ENCODE measurements around the gene CPT1C. TPM values are rescaled to one million over a fixed set of nuclear protein-coding genes. Genes with fewer than 3 reads are reported as not detected.

CPT1C gene
- total and polyA plus RNA-seq, 4 donors: 0.37 to 0.75 (median 0.59) TPM

GRCh38 chr19:49746206-49746958 is 55.5 kb downstream of the CPT1C start:
- no peak overlapping the region for H3K27ac ChIP-seq (ENCODE audit: low read depth in 1 of 2, low read length in 2 of 2)
- no peak for TF ChIP-seq ZBTB33 (IDR thresholded peaks at IDR 0.05)
- TF ChIP-seq, protein P1, sequence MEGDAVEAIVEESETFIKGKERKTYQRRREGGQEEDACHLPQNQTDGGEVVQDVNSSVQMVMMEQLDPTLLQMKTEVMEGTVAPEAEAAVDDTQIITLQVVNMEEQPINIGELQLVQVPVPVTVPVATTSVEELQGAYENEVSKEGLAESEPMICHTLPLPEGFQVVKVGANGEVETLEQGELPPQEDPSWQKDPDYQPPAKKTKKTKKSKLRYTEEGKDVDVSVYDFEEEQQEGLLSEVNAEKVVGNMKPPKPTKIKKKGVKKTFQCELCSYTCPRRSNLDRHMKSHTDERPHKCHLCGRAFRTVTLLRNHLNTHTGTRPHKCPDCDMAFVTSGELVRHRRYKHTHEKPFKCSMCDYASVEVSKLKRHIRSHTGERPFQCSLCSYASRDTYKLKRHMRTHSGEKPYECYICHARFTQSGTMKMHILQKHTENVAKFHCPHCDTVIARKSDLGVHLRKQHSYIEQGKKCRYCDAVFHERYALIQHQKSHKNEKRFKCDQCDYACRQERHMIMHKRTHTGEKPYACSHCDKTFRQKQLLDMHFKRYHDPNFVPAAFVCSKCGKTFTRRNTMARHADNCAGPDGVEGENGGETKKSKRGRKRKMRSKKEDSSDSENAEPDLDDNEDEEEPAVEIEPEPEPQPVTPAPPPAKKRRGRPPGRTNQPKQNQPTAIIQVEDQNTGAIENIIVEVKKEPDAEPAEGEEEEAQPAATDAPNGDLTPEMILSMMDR (IDR thresholded peaks at IDR 0.05; ENCODE audit: low read depth, low read length, missing input control): no peak
- TF ChIP-seq RXRA (IDR thresholded peaks at IDR 0.05): no peak
- no peak for TF ChIP-seq JUND (IDR thresholded peaks at IDR 0.05)
- TF ChIP-seq GABPA (IDR thresholded peaks at IDR 0.05 in 1 of 2, conservative IDR thresholded peaks at IDR 0.05 in 1 of 2): no peak
- no peak for TF ChIP-seq HNF4G (IDR thresholded peaks at IDR 0.05)
- TF ChIP-seq HNF4A (conservative IDR thresholded peaks at IDR 0.05): no peak
- TF ChIP-seq YY1 (IDR thresholded peaks at IDR 0.05): no peak
- no peak for TF ChIP-seq EGR1 (IDR thresholded peaks at IDR 0.05; ENCODE audit: low read depth in 2 of 2)
- no peak for TF ChIP-seq FOXA2 (IDR thresholded peaks at IDR 0.05)
- no peak for TF ChIP-seq RAD21 (IDR thresholded peaks at IDR 0.05)
- no peak for TF ChIP-seq REST (IDR thresholded peaks at IDR 0.05)
- no peak overlapping the region for H3K9ac ChIP-seq (ENCODE audit: low read depth in 1 of 2, low read length in 2 of 2)
- 54% methylated on average over 52 of the region's 52 CpGs for WGBS
- H3K27me3 ChIP-seq (ENCODE audit: control insufficient read depth in 4 of 4, insufficient read depth in 4 of 4, low read length in 3 of 4): no peaks in the 10 kb centered on the region
- no peaks in the 10 kb centered on the region for H3K9me3 ChIP-seq (ENCODE audit: control insufficient read depth in 4 of 4, low read length in 3 of 4)
- H3K36me3 ChIP-seq (ENCODE audit: control insufficient read depth in 4 of 4, insufficient read depth in 3 of 4, low read depth in 1 of 4, low read length in 3 of 4): no peaks in the 10 kb centered on the region
- H3K4me3 ChIP-seq (ENCODE audit: low read depth in 1 of 3, low read length in 3 of 3): no peak overlapping the region
- H3K4me1 ChIP-seq (ENCODE audit: control insufficient read depth in 4 of 4, insufficient read depth in 4 of 4, low read length in 3 of 4): peaks cover 0 to 1% (median 0%) of the 10 kb centered on the region in 4 donors
- peak; percentile 74 for DNase-seq (ENCODE audit: low spot score)

GRCh38 chr19:49749055-49749716 is 58.3 kb downstream of the CPT1C start:
- Histone ChIP-seq H3K4me1 (ENCODE audit: control insufficient read depth in 4 of 4, insufficient read depth in 4 of 4, low read length in 3 of 4) (peaks cover 0 to 1% (median 0%) of the 10 kb centered on the region in 4 donors), H3K27ac (ENCODE audit: low read depth in 1 of 2, low read length in 2 of 2) (no peak overlapping the region), H3K4me3 (ENCODE audit: low read depth in 1 of 3, low read length in 3 of 3) (no peak overlapping the region), H3K27me3 (ENCODE audit: control insufficient read depth in 4 of 4, insufficient read depth in 4 of 4, low read length in 3 of 4) (no peaks in the 10 kb centered on the region), H3K36me3 (ENCODE audit: control insufficient read depth in 4 of 4, insufficient read depth in 3 of 4, low read depth in 1 of 4, low read length in 3 of 4) (no peaks in the 10 kb centered on the region), H3K9me3 (ENCODE audit: control insufficient read depth in 4 of 4, low read length in 3 of 4) (no peaks in the 10 kb centered on the region), H3K9ac (ENCODE audit: low read depth in 1 of 2, low read length in 2 of 2) (no peak overlapping the region)
- DNase-seq (ENCODE audit: low spot score): no peak
- WGBS: 85% methylated on average over 6 of the region's 6 CpGs
- TF ChIP-seq HNF4G (IDR thresholded peaks at IDR 0.05): no peak
- no peak for TF ChIP-seq SP1 (IDR thresholded peaks at IDR 0.05)
- no peak for TF ChIP-seq RXRA (IDR thresholded peaks at IDR 0.05)
- no peak for TF ChIP-seq FOXA1 (IDR thresholded peaks at IDR 0.05)
- TF ChIP-seq YY1 (IDR thresholded peaks at IDR 0.05): no peak
- TF ChIP-seq NR2F2 (IDR thresholded peaks at IDR 0.05): no peak
- TF ChIP-seq TAF1 (conservative IDR thresholded peaks at IDR 0.05): no peak
- no peak for TF ChIP-seq REST (IDR thresholded peaks at IDR 0.05)
- no peak for TF ChIP-seq FOXA2 (IDR thresholded peaks at IDR 0.05)
- TF ChIP-seq JUND (IDR thresholded peaks at IDR 0.05): no peak
- TF ChIP-seq HNF4A (conservative IDR thresholded peaks at IDR 0.05): no peak
- TF ChIP-seq, protein P1 (IDR thresholded peaks at IDR 0.05; ENCODE audit: low read depth, low read length, missing input control): no peak

Data from liver (tissue), 9 donors.